SW 1271 (cell line): ENCODE results near the gene PPP4R2.
"Not testable (repeated sequence)": the region's sequence is repeated elsewhere in the genome, so short reads cannot be mapped to it uniquely, and the experiment has no call there.

ENCODE experiments used
- DNase-seq, 2 experiments: peaks; one replicate each; lab custom pipeline; 2025; lab: John Stamatoyannopoulos, UW

Gene PPP4R2

DNA sequence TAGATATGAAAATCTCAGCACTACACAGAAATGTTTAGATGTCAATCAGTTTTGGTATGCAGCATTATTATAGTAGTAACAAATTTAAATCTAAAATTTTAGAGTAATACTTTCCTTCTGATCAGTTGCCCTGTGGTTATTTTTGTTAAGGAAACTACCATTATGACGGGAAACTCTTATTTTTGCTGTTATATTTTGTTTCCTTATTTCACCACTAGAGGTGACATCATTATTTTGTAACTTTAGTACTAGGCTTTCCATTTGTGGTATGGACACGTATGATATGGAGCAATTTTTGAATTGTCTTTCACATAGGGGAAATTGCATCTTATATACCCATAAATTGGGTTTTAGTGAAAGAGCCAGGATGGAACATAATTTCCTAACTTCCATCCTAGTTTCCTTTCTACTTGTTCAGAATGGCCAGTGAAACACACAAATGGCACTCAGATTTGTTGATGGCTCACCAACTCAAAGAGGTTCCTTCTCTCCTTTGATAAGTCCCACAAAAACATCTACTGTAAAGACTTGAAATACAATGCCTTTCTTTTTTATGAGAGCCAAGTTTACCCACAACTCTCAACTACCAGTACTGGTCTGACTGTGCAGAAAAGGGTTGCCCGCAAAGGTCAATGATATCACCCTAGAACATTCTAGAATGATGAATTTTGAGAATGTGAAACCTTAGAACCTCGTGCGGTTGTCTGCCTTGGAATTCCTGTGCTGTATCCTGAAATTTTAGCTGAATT, 19.4 kb upstream of the PPP4R2 start:
- DNase-seq: peak in 1 of 2 experiments; percentile 7

DNA sequence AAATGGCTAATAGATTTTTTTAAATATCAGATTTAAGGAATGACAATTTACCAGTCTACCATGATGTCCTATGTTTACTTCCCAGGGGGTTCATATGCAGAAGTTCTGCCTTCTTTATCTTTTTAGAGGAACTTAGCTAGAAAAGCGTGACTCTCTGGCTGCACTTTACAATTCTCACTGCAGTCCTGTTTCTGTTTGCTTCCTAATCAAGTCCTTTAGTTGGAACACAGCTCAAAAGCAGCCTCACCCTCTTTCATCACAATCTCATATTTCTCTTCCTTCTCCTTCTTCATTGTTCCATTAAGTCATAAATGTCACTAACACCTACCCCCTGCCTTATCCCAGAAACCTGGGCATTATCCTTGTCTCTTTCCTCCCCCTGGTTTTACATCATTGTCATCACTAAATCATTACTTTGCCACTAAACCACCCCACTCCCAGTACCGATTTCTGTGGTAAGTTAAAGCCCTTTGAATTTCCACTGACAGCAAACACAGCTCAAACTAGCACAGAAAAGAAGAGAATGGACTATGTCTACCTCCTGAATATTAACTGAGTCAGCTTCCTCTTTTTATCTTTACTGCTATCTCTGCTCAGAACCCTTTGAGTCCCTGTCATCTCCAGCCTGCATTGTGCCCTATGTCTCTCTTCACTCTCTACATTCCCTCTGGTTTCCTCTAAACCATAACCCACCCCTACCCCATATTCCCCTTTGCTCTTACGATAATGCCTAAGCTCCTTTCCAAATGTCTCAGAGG, 13.8 kb upstream of the PPP4R2 start:
- no peak for DNase-seq

DNA sequence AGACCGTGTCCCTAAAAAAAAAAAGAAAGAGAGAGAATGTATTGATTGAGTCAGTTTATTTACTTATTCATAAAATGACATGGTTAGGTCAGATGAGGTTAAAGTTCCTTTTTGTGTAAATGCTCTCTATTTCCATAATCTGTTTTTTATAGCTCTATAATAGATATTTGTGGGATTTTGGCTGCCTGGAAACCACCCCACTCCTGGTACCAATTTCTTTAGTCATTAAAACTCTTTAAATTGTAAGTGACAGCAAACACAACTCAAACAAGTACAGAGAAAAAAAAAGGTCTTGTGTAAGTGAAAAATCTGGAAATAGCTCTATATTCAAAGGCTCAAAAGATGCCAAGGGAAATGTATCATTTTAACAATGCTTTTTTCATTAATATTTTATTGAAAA, 11.0 kb upstream of the PPP4R2 start:
- DNase-seq: no peak

DNA sequence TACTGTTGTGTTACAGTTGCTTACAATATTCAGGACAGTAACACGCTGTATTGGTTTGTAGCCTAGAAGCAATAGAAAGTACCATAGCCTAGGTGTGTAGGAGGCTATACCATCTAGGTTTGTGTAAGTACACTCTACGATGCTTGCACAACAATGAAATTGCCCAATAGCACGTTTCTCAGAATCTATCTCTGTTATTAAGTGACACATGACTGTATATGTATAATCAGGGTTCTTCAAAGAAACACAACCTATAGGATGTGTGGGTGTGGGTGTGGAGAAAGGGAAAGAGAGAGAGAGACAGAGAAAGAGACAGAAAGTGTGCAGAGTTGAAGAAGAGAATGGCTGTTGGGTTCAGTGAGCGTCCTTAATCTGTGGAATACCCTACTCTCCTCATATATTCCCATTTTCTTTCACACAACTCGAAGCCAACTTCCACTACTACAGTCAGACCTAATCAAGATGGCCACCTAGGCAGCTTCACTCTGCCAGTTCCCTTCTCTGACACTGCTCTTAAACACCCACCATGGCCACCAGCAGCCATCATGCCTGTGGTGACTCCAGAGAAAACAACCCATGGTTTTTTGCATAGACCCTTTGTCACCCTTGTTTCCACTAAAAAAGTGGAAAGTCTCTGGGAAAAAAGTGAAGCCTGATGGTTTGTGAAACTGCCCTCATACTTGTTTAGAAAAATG, 5.8 kb upstream of the PPP4R2 start:
- DNase-seq: no peak

DNA sequence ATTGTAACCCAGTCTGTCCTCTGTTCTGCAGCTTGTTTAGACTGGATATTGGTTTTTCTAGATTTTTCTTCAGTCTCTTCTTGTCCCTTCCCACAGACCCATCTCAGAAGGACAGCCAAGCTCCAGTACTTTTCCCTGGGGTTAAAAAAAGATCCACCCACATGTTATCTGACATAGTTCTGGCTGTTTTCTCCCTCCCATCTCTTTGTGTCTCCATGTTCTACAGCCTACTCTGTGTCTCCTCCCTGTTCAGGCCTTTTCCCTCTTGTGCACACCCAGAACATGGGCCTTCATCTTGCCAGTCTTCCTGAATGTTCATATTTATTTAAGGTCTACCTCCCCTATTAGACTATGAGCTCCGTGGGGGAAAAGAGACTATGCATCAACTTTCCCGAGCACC, 5.1 kb upstream of the PPP4R2 start:
- DNase-seq: no peak

DNA sequence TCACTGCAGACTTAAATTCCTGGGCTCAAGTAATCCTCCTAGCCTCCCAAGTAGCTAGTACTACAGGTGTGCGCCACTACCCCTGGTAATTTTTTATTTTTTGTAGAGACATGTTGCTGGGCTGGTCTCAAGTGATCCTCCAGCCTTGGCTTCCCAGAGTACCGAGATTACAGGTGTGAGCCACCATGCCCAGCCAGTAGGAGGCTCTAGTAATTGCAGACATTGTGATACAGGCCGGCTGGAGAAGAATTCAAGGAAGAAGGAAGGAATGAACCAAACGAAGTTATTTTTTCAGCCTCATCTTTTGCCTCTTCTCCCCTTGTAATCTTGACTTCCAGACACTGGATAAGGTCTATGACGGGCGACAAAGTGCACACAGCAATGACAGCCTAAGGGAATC, 3.2 kb upstream of the PPP4R2 start:
- DNase-seq: no peak

DNA sequence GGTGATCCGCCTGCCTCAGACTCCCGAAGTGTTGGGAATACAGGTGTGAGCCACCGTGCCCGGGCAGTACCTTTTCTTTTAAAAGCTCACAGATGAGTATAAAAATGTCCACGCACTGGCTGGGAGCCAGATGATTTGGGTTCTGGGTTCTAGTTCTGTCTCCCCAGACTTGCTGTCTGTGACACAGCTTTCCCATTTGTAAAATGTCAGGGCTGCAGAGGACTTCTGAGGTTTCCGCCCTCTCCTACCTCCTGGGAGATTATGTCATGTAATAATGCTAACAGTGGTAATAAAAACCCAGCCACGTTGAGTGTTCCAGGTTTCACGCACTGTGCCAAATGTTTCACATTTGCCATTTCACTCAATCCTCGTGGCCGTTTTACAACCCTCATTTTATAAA, 1.3 kb upstream of the PPP4R2 start:
- DNase-seq: no peak

DNA sequence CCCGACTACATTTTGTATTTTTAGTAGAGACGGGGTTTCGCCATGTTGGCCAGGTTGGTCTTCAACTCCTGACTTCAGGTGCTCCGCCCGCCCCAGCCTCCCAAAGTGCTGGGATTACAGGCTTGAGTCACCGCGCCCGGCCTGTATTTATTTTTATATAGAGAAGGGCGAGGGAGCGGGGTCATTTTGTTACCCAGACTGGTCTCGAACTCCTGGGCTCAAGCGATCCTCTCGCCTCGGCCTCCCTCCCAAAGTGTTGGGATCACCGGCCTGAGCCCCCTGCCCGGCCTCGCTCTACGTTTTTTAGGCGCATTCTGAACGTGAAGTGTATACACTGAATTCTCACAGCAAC, 514 bp upstream of the PPP4R2 start:
- no peak for DNase-seq

DNA sequence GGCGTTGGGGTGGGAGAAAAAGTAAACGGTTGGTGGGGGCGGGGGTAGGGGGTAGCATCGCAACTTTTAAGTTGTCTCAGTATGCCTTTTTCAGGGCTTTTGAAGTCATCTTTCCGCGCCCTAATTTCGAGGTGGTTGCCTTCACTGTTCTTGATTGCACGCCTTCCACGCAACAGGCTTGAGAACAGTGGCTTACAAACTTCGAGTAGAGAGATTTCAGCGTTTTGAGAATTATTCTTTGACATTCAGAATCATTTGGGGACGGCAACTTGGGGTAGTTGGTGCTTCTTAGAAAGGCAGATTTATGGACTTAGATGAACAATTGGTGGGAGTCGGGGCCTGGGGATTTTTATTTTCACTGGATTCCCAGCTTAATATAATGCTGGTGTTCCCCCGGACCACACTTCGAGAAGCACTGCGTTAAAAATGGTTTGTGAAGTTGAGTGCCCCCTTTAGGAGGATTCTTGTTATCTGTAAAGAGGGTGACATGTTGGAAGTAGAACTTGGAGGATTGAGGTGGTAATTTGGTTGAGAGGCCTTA, 880 bp downstream of the PPP4R2 start:
- peak; percentile 19 to 56 for DNase-seq

DNA sequence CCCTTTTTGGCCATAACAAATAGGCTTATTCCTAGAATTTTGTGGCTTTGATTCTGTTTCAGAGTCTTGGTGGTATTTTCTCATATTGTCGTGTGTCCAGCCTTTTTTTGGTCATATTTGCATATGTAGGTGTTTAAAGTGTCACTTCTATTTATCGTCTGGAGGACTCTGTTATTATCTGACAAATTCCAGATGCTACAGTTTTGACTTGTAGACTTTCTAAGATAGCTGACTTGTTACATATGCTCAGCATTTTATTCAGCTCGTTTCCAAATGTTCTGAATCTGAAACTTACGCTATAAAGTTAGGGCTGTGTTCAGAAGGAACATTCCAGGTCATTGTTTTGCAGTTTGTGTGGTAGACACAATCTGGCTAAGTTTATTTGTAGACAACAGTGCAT, 1.9 kb downstream of the PPP4R2 start:
- no peak for DNase-seq

DNA sequence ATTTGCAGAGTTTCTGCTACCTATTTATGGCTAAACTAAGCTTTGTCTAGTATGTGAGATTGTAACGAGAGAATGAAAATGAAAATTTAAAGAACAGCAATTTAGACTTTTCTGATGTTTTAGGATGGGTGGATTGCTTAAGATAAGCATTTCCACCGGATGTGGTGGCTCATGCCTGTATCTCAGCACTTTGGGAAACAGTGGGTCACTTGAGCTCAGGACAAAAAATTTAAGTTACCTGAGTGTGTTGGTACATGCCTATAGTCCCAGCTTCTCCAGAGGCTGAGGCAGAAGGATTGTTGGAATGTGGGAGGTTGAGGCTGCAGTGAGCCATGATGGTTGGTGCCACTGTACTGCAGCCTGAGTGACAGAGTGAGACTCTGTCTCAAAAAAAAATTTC, 3.3 kb downstream of the PPP4R2 start:
- no peak for DNase-seq

DNA sequence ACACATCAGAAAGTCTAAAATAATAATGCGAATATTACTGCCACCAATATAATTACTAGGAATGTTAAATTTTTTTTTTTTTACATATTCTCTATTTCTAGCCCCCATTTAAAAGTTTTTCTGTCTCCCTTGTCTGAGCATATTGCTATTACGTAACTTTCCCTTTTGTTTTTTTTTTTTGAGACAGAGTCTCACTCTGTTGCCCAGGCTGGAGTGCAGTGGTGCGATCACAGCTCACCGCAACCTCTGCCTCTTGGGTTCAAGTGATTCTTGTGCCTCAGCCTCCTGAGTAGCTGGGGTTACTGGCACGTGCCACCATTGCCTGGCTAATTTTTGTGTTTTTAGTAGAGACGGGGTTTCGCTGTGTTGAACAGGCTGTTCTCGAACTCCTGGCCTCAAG, 6.4 kb downstream of the PPP4R2 start:
- not testable (repeated sequence) for DNase-seq

DNA sequence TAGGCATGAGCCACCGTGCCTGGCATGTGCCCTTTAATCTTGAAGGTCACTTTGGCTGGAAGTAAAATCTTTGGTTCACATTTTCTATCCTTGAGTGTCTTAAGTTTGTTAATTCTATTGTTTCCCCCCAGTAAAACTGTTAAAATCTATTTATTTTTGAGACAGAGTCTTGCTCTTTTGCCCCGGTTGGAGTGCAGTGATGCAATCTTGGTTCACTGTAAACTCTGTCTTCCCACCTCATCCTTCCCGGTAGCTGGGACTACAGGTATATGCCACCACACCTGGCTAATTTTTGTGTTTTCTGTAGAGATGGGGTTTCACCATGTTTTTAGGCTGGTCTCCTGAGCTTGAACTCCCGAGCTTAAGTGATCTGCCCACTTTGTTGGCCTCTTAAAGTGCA, 7.7 kb downstream of the PPP4R2 start:
- DNase-seq: no peak

DNA sequence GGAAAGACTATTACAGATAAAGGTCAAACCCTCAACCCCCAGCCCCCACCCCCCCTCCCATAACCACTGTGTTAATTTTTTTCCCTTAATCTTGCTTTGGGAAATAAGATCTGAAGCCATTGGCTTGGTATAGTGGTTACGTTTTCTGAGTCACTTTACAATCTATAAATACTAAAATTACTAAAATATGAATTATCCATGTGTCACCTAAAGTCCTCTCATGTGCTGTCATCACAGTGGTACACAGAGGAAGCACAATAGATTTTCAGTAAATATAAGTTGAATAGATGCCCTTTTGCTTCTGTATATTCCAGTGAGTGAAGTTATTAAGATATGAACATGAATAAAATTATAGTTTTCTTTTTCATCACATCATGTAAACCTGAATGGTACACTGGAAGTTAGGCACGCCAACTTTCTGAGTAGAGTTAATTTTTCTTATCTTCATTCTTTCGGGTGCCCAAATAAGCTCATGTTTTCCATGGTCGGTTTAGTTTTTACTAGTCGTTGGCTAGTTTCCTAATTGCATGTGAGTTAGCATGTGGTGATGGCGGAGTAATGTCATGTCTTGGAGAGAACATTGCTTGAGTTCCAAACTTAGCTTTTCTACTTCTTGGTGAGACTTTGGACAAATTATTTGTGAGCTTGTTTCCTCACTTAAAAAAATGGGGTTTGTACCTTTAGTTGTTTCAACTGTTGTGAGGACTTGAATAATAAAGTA, 11.5 kb downstream of the PPP4R2 start:
- DNase-seq: no peak

DNA sequence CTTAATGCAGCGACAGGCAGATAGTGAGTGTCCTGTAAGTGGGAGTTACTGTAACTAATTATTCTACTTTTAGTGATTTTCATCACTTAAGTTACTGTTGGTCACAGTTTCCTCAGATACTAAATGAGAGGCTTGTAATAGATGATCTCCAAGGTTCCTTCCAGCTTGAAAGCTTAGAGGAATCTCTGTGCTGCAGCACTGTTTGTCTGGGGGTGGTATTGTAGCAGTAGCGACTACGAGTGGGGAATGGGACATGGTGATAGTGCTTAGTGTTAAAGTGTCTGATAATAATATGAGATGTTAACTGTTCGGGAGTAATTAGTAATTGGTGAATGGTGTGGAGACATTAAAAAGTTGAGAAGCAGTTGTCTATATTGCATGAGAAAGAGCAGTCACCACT, 12.4 kb downstream of the PPP4R2 start:
- no peak for DNase-seq

DNA sequence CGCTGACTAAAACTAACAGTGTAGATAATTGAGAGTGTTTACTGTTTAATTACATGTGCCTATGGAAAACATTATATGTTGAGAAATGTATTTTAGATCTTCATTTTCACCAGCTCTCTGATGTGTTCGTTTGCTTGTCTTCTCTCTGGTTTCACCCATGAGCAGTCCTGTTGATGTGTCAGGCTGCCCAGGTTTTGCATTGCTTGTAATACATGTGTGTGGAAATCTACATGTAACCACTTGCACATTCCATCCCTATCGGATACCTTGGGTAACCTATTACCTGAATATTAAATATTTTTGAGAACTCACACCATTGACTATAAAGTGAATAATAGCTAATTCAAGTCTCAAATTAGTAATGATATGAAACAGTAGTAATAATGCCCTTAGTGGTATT, 13.1 kb downstream of the PPP4R2 start:
- no peak for DNase-seq

DNA sequence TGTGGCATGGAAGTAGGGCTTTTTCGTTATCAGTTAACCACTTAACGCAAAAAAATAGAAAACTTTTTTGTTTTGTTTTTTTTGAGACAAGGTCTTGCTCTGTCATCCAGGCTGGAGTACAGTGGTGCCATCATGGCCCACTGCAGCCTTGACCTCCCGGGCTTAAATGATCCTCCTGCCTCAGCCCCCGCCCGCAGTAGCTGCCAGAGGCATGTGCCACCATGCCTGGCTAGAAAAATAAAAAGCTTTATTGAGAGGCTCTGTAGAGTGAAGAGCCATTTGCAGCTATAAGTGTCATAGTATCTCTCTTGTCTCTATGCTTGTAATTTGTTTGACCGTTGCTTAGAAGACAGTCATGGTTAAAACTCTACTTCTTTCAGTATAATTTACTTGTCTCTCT, 13.5 kb downstream of the PPP4R2 start:
- no peak for DNase-seq

DNA sequence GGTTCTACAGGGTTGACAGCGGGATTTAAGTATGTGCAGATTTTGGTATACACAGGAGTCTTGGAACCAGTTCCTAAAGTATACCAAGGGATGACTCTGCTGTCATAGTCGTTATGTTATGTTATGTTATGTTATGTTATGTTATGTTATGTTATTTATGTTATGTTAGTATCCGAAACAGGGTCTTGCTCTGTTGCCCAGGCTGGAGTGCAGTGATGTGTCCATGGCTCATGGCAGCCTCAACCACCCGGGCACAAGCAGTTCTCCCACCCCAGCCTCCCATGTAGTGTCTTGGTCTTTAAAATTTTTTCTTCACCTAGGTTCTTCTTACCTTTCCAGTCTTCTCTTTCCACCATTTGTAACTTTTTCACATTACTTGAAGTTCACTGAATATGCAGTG, 21.7 kb downstream of the PPP4R2 start:
- no peak for DNase-seq

DNA sequence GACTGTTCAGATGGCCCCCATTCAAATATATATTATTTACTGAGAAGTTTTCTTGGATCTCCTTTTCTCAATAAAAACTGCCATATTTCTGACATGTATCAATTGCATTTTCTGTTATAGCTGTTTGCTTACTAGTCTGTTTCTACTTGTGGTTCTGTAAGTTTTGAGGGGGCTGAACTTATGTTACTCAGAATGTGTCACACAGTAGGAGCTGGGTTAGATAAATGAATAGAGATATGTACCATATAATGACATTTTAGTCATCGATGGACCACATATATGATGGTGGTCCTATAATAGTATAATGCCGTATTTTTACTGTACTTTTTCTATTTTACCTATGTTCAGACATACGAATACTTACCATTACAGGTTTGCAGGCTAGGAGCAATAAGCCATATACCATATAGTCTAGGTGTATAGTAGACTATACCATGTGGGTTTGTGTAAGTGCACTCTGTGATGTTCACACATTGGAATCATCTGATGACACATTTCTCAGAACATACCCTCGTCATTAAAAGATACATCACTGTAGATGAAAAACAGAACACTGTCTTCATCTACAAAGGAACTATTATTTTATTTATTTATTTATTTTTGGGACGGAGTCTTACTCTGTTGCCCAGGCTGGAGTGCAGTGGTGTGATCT, 22.3 kb downstream of the PPP4R2 start:
- DNase-seq: no peak

DNA sequence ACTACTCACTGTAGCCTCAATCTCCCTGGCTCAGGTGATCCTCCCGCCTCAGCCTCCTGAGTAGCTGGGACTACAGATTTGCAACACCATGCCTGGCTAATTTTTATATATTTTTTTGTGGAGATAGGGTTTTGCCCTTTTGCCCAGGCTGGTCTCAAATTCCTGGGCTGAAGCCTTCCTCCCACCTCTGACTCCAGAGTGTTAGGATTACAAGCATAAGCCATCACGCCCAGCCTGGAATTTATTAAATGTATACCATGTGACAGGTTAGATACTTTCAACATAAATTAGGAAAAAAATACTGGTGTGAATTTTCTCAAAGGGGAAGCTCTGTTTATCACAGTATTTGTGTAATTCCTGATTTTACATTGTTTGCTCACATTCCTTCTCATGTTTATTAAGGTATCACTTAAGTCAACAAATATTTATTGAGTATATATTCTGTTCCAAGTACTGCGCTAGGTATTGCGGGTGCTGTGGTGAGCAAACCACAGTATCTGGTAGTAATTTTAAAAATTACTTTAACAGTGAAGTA, 24.8 kb downstream of the PPP4R2 start:
- DNase-seq: no peak

DNA sequence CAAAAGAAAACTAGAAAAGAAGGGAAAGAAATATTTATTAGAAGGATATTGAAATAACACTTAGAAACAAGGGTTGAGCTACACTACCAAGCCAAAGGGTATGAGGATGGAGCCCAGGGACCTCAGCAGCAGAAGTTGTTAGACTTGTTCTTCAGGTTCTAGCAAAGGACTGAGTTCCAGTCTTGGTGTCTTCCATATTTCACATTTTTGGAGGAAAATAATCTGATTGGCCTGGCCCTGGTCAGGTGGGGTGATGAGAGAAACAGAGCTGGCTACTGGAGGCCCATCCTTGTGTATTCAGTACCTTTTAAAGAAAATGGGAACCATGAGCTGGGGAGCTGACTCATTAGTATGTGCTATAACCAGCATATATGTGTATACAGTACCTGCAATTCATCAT, 28.2 kb downstream of the PPP4R2 start:
- DNase-seq: no peak
